Activated naive CD8-positive, alpha-beta T cell treated with anti-CD3 and anti-CD28 coated beads, Interleukin-2, amount 10 ng/mL, durations not matched to agents 7 days and 5 days (primary cell): ENCODE results near the gene ASPHD2. TPM values are rescaled to one million over a fixed set of nuclear protein-coding genes. Genes with fewer than 3 reads are reported as not detected.

Experiments used
- ATAC-seq: fragments of 150-1000 bp; cut with Tn5 transposase; one replicate; pipeline ENCODE4 v1.10.0; 2021; ENCODE audit warnings: low read depth, moderate library complexity
- POLR2A ChIA-PET: fragments of 350-600 bp; sonication (Branson Sonifier 250); formaldehyde crosslinking; loops from one replicate; lab custom pipeline; 2021; ENCODE audit warnings: antibody characterized with exemption; lab: Charles Lee
- DNase-seq: peaks from one replicate; pipeline ENCODE4 v3.0.0; 2021
- H3K27ac Mint-ChIP-seq: one replicate; pipeline ENCODE4 v1.8.0; 2022; ENCODE audit warnings: mild to moderate bottlenecking, mixed read lengths
- H3K27me3 Mint-ChIP-seq: one replicate; pipeline ENCODE4 v1.8.0; 2022; ENCODE audit warnings: mild to moderate bottlenecking, moderate library complexity, mixed read lengths
- H3K36me3 Mint-ChIP-seq: one replicate; pipeline ENCODE4 v1.8.0; 2021; ENCODE audit warnings: mild to moderate bottlenecking, mixed read lengths
- H3K4me1 Mint-ChIP-seq: one replicate; pipeline ENCODE4 v1.8.0; 2021; ENCODE audit warnings: mixed read lengths
- H3K4me3 Mint-ChIP-seq: one replicate; pipeline ENCODE4 v1.8.0; 2022; ENCODE audit warnings: mild to moderate bottlenecking, moderate library complexity, mixed read lengths
- H3K9me3 Mint-ChIP-seq: one replicate; pipeline ENCODE4 v1.8.0; 2021; ENCODE audit warnings: mixed read lengths
- total RNA-seq, 2 experiments: library from RNA; stranded (reverse); gene quantifications; one replicate each; pipeline ENCODE4 v1.2.3, GENCODE V29; 2021

The ASPHD2 gene
- total RNA-seq, 2 experiments from 2014 or later, result 9.0 to 9.3 TPM

- Mint-ChIP-seq H3K4me3 (no peak overlapping the region), H3K27ac (no peak overlapping the region), H3K27me3 (no peaks in the 10 kb centered on the region), H3K9me3 (no peaks in the 10 kb centered on the region), H3K4me1 (peaks cover 51% of the 10 kb centered on the region), H3K36me3 (peaks cover 28% of the 10 kb centered on the region)
- DNase-seq (no peak), ATAC-seq (no peak)
- POLR2A ChIA-PET, result no interaction called here
These were observed 48.3 kb downstream of the ASPHD2 start for GRCh38 chr22:26477341-26477731.

GRCh38 chr22:26479043-26479791 lies 50.2 kb downstream of the ASPHD2 start:
- H3K36me3 Mint-ChIP-seq, result peaks cover 23% of the 10 kb centered on the region
- POLR2A ChIA-PET, result interaction anchor here (0.6 to 1.8 kb wide), 5 partner anchors 33 to 222 kb away, joined by 3 to 4 read pairs (median 3); partner anchors contain the start of gene TFIP11
- peak overlapping the region; percentile 84 for H3K27ac Mint-ChIP-seq
- ATAC-seq (no peak), DNase-seq (no peak)
- H3K4me3 Mint-ChIP-seq, result peak overlapping the region; percentile 83
- peaks cover 60% of the 10 kb centered on the region for H3K4me1 Mint-ChIP-seq
- H3K9me3 Mint-ChIP-seq, result no peaks in the 10 kb centered on the region
- H3K27me3 Mint-ChIP-seq, result no peaks in the 10 kb centered on the region

- ATAC-seq, result no peak
- peak overlapping the region; percentile 84 for H3K27ac Mint-ChIP-seq
- peaks cover 61% of the 10 kb centered on the region for H3K4me1 Mint-ChIP-seq
- POLR2A ChIA-PET, result interaction anchor here (0.9 to 1.8 kb wide), 3 partner anchors 67 to 193 kb away, joined by 3 to 4 read pairs (median 3); no protein-coding TSS in a partner anchor
- DNase-seq, result no peak
- H3K27me3 Mint-ChIP-seq, result no peaks in the 10 kb centered on the region
- H3K9me3 Mint-ChIP-seq, result no peaks in the 10 kb centered on the region
- peaks cover 20% of the 10 kb centered on the region for H3K36me3 Mint-ChIP-seq
- H3K4me3 Mint-ChIP-seq, result peak overlapping the region; percentile 83
These were observed 50.9 kb downstream of the ASPHD2 start for GRCh38 chr22:26479792-26480610.

- H3K27me3 Mint-ChIP-seq, result no peaks in the 10 kb centered on the region
These were observed 51.5 kb downstream of the ASPHD2 start for GRCh38 chr22:26480611-26480932.

GRCh38 chr22:26481112-26481693 lies 52.1 kb downstream of the ASPHD2 start:
- POLR2A ChIA-PET, result no interaction called here
- DNase-seq, result no peak
- H3K9me3 Mint-ChIP-seq, result no peaks in the 10 kb centered on the region

More at GRCh38 chr22:26480611-26480932, 51.5 kb downstream of the ASPHD2 start:
- H3K4me3 Mint-ChIP-seq, result peak overlapping the region; percentile 83
- peak overlapping the region; percentile 35 for H3K27ac Mint-ChIP-seq
- POLR2A ChIA-PET, result no interaction called here
- peaks cover 19% of the 10 kb centered on the region for H3K36me3 Mint-ChIP-seq
- peaks cover 66% of the 10 kb centered on the region for H3K4me1 Mint-ChIP-seq
- ATAC-seq (no peak), DNase-seq (no peak)
- H3K9me3 Mint-ChIP-seq, result no peaks in the 10 kb centered on the region

GRCh38 chr22:26481694-26482093 lies 52.6 kb downstream of the ASPHD2 start:
- DNase-seq, result no peak
- POLR2A ChIA-PET, result interaction anchor here (1.0 to 1.3 kb wide), 4 partner anchors 12 to 200 kb away, joined by 3 read pairs; partner anchors contain the start of gene MIAT
- Mint-ChIP-seq H3K4me1 (peaks cover 65% of the 10 kb centered on the region), H3K4me3 (peak overlapping the region; percentile 86), H3K27ac (no peak overlapping the region), H3K27me3 (no peaks in the 10 kb centered on the region), H3K9me3 (no peaks in the 10 kb centered on the region), H3K36me3 (peaks cover 16% of the 10 kb centered on the region)
- no peak for ATAC-seq

More at GRCh38 chr22:26481112-26481693, 52.1 kb downstream of the ASPHD2 start:
- Mint-ChIP-seq H3K4me3 (peak overlapping the region; percentile 28), H3K36me3 (peaks cover 19% of the 10 kb centered on the region), H3K27ac (peak overlapping the region; percentile 60), H3K4me1 (peaks cover 69% of the 10 kb centered on the region), H3K27me3 (no peaks in the 10 kb centered on the region)
- ATAC-seq, result no peak

- H3K36me3 Mint-ChIP-seq, result peaks cover 14% of the 10 kb centered on the region
These were observed 53.1 kb downstream of the ASPHD2 start for GRCh38 chr22:26482161-26482560.

GRCh38 chr22:26483043-26483438 lies 54.0 kb downstream of the ASPHD2 start:
- H3K4me3 Mint-ChIP-seq, result peak overlapping the region; percentile 86
- POLR2A ChIA-PET, result interaction anchor here (0.6 to 2.3 kb wide), 20 partner anchors 9 to 198 kb away, joined by 3 to 24 read pairs (median 4); partner anchors contain the start of gene MIAT
- H3K9me3 Mint-ChIP-seq, result no peaks in the 10 kb centered on the region

More at GRCh38 chr22:26482161-26482560, 53.1 kb downstream of the ASPHD2 start:
- H3K27ac Mint-ChIP-seq, result peak overlapping the region; percentile 88
- ATAC-seq, result no peak
- peaks cover 61% of the 10 kb centered on the region for H3K4me1 Mint-ChIP-seq
- no peaks in the 10 kb centered on the region for H3K9me3 Mint-ChIP-seq
- POLR2A ChIA-PET, result interaction anchor here (1.0 to 1.7 kb wide), 5 partner anchors 12 to 199 kb away, joined by 3 to 6 read pairs (median 3); partner anchors contain the start of gene MIAT
- H3K4me3 Mint-ChIP-seq, result peak overlapping the region; percentile 86
- no peaks in the 10 kb centered on the region for H3K27me3 Mint-ChIP-seq
- no peak for DNase-seq

GRCh38 chr22:26483439-26484359 lies 54.6 kb downstream of the ASPHD2 start, which contains the start of the genes HPS4 and SRRD:
Gene HPS4, minus strand, starts transcription at chr22:26483783. Its CDS starts 2,021 bp downstream, at chr22:26481762.
Gene SRRD, plus strand, starts transcription at chr22:26483877. Its CDS starts 14 bp downstream, at chr22:26483891.
- peak; percentile 74 for ATAC-seq
- peaks cover 52% of the 10 kb centered on the region for H3K4me1 Mint-ChIP-seq
- H3K27ac Mint-ChIP-seq, result peak within 1 kb of the TSS; percentile 88
- no peaks in the 10 kb centered on the region for H3K27me3 Mint-ChIP-seq
- H3K9me3 Mint-ChIP-seq, result no peaks in the 10 kb centered on the region
- peak within 1 kb of the TSS; percentile 86 for H3K4me3 Mint-ChIP-seq
- H3K36me3 Mint-ChIP-seq, result peaks cover 13% of the 10 kb centered on the region
- peak; percentile 99 for DNase-seq
- POLR2A ChIA-PET, result interaction anchor here (0.6 to 2.3 kb wide), 27 partner anchors 8 to 189 kb away, joined by 3 to 24 read pairs (median 4); partner anchors contain the start of genes MIAT and TFIP11

More at GRCh38 chr22:26483043-26483438, 54.0 kb downstream of the ASPHD2 start:
- peaks cover 53% of the 10 kb centered on the region for H3K4me1 Mint-ChIP-seq
- H3K36me3 Mint-ChIP-seq, result peaks cover 10% of the 10 kb centered on the region
- ATAC-seq (no peak), DNase-seq (no peak)
- H3K27ac Mint-ChIP-seq, result peak overlapping the region; percentile 88
- no peaks in the 10 kb centered on the region for H3K27me3 Mint-ChIP-seq

GRCh38 chr22:26484360-26484706 lies 55.3 kb downstream of the ASPHD2 start:
- Mint-ChIP-seq H3K4me3 (peak overlapping the region; percentile 86), H3K27ac (peak overlapping the region; percentile 88), H3K36me3 (peaks cover 13% of the 10 kb centered on the region), H3K27me3 (no peaks in the 10 kb centered on the region), H3K4me1 (peaks cover 47% of the 10 kb centered on the region), H3K9me3 (no peaks in the 10 kb centered on the region)
- no peak for DNase-seq
- POLR2A ChIA-PET, result interaction anchor here (0.6 to 2.3 kb wide), 17 partner anchors 8 to 188 kb away, joined by 3 to 24 read pairs (median 4); partner anchors contain the start of genes MIAT and TFIP11
- ATAC-seq, result no peak

GRCh38 chr22:26485013-26485412 lies 56.0 kb downstream of the ASPHD2 start:
- peak overlapping the region; percentile 86 for H3K4me3 Mint-ChIP-seq
- ATAC-seq (no peak), DNase-seq (no peak)
- H3K4me1 Mint-ChIP-seq, result peaks cover 42% of the 10 kb centered on the region
- POLR2A ChIA-PET, result interaction anchor here (0.7 to 2.3 kb wide), 8 partner anchors 11 to 187 kb away, joined by 3 to 24 read pairs (median 5); partner anchors contain the start of gene MIAT
- no peaks in the 10 kb centered on the region for H3K9me3 Mint-ChIP-seq
- H3K27ac Mint-ChIP-seq, result peak overlapping the region; percentile 75
- peaks cover 8% of the 10 kb centered on the region for H3K36me3 Mint-ChIP-seq
- H3K27me3 Mint-ChIP-seq, result no peaks in the 10 kb centered on the region
